GM21737 (cell line): ENCODE data around the gene NINL.
"Not testable (repeated sequence)": the region's sequence is repeated elsewhere in the genome, so short reads cannot be mapped to it uniquely, and the experiment has no call there.

Experiments used
- ATAC-seq: cut with Tn5 transposase; IDR thresholded peaks from one replicate; pipeline ENCODE4 v1.9.1; 2021; ENCODE audit warnings: mild to moderate bottlenecking, moderate library complexity; ENCODE audit not compliant: unreplicated experiment

The NINL gene

GRCh38 chr20:25592135-25592852 lies 7.0 kb upstream of the NINL start:
- ATAC-seq = no peak

- not testable (repeated sequence) for ATAC-seq
Measured at GRCh38 chr20:25590778-25591177, 5.4 kb upstream of the NINL start.

- ATAC-seq = no peak
Measured at GRCh38 chr20:25588491-25588890, 3.2 kb upstream of the NINL start.

GRCh38 chr20:25587536-25587935 lies 2.2 kb upstream of the NINL start:
- ATAC-seq = no peak

GRCh38 chr20:25586877-25587276 lies 1.5 kb upstream of the NINL start:
- ATAC-seq = no peak

GRCh38 chr20:25583607-25584006 lies 1.7 kb downstream of the NINL start:
- not testable (repeated sequence) for ATAC-seq

- no peak for ATAC-seq
Measured at GRCh38 chr20:25580711-25581110, 4.6 kb downstream of the NINL start.

- no peak for ATAC-seq
Measured at GRCh38 chr20:25579081-25579770, 6.1 kb downstream of the NINL start.

GRCh38 chr20:25576783-25577530 lies 8.4 kb downstream of the NINL start:
- no peak for ATAC-seq

- no peak for ATAC-seq
Measured at GRCh38 chr20:25574411-25574810, 10.9 kb downstream of the NINL start.

- ATAC-seq = no peak
Measured at GRCh38 chr20:25573288-25574251, 11.8 kb downstream of the NINL start.

GRCh38 chr20:25571817-25572216 lies 13.5 kb downstream of the NINL start:
- ATAC-seq = no peak

- ATAC-seq = no peak
Measured at GRCh38 chr20:25571240-25571639, 14.1 kb downstream of the NINL start.

- ATAC-seq = no peak
Measured at GRCh38 chr20:25570148-25570530, 15.2 kb downstream of the NINL start.

- ATAC-seq = no peak
Measured at GRCh38 chr20:25567286-25567685, 18.0 kb downstream of the NINL start.

- ATAC-seq = no peak
Measured at GRCh38 chr20:25566821-25567220, 18.5 kb downstream of the NINL start.

GRCh38 chr20:25565578-25566157 lies 19.7 kb downstream of the NINL start:
- no peak for ATAC-seq

GRCh38 chr20:25563876-25564275 lies 21.5 kb downstream of the NINL start:
- ATAC-seq = no peak

- ATAC-seq = no peak
Measured at GRCh38 chr20:25563362-25563761, 22.0 kb downstream of the NINL start.

- ATAC-seq = not testable (repeated sequence)
Measured at GRCh38 chr20:25561771-25562170, 23.6 kb downstream of the NINL start.
